MCF 10A (cell line): ENCODE results near the gene DGKI. TPM values are rescaled to one million over a fixed set of nuclear protein-coding genes. Genes with fewer than 3 reads are reported as not detected.

Experiments
- BruUV-seq: library from RNA; stranded (reverse); fragments of 400-500 nt; replicated peaks from 2 replicates; lab custom pipeline; 2021; lab: Mats Ljungman, UMichigan
- CTCF ChIA-PET: fragments of 300-600 bp; sonication (Branson Sonifier 250); formaldehyde crosslinking; extraction: SDS; loops from one replicate; lab custom pipeline; 2021; ENCODE audit warnings: antibody characterized with exemption, inconsistent platforms; lab: Yijun Ruan, JAX
- POLR2A ChIA-PET: fragments of 300-600, 350-650 bp; sonication (Branson Sonifier 250); formaldehyde crosslinking; extraction: SDS; loops from one replicate; lab custom pipeline; 2020; ENCODE audit warnings: antibody characterized with exemption, inconsistent platforms; lab: Yijun Ruan, JAX
- DNase-seq: peaks from one replicate; pipeline ENCODE4 v3.0.0-alpha.2; 2018; ENCODE audit not compliant: unreplicated experiment
- H3K27ac Mint-ChIP-seq: one replicate; pipeline ENCODE4 v1.8.0; 2022; ENCODE audit warnings: mild to moderate bottlenecking, low read depth, mixed read lengths; ENCODE audit not compliant: unreplicated experiment
- H3K27me3 Mint-ChIP-seq: one replicate; pipeline ENCODE4 v1.8.0; 2022; ENCODE audit warnings: mixed read lengths; ENCODE audit not compliant: insufficient read depth, unreplicated experiment
- H3K36me3 Mint-ChIP-seq: one replicate; pipeline ENCODE4 v1.8.0; 2022; ENCODE audit warnings: mild to moderate bottlenecking, moderate library complexity, mixed read lengths; ENCODE audit not compliant: insufficient read depth, unreplicated experiment
- H3K4me1 Mint-ChIP-seq: one replicate; pipeline ENCODE4 v1.8.0; 2022; ENCODE audit warnings: mixed read lengths; ENCODE audit not compliant: insufficient read depth, unreplicated experiment
- H3K4me3 Mint-ChIP-seq: one replicate; pipeline ENCODE4 v1.8.0; 2022; ENCODE audit warnings: mild to moderate bottlenecking, moderate library complexity, mixed read lengths; ENCODE audit not compliant: unreplicated experiment
- H3K9me3 Mint-ChIP-seq: one replicate; pipeline ENCODE4 v1.8.0; 2022; ENCODE audit warnings: mixed read lengths; ENCODE audit not compliant: unreplicated experiment
- intact Hi-C: fragments of 100-400 bp; cut with micrococcal nuclease; formaldehyde crosslinking; loops from 2 replicates; pipeline ENCODE4 v1.14.1; 2022
- total RNA-seq: library from RNA; stranded (reverse); gene quantifications from 2 replicates; pipeline ENCODE4 v1.2.3, GENCODE V29; 2022
- TF ChIP-seq, protein P1 (sequence below): fragments of 200-600 bp; IDR thresholded peaks from one replicate; pipeline ENCODE4 v1.8.0; 2022; ENCODE audit warnings: antibody characterized with exemption, mild to moderate bottlenecking; ENCODE audit not compliant: unreplicated experiment

DGKI gene
- total RNA-seq, 1 experiment from 2014 or later = 1.4 TPM

- peaks cover 32% of the 10 kb centered on the region for H3K4me1 Mint-ChIP-seq
- intact Hi-C loops = no loop called here
- POLR2A ChIA-PET = no interaction called here
- H3K4me3 Mint-ChIP-seq = no peak overlapping the region
- H3K36me3 Mint-ChIP-seq = no peaks in the 10 kb centered on the region
- CTCF ChIA-PET = no interaction called here
- TF ChIP-seq, protein P1, sequence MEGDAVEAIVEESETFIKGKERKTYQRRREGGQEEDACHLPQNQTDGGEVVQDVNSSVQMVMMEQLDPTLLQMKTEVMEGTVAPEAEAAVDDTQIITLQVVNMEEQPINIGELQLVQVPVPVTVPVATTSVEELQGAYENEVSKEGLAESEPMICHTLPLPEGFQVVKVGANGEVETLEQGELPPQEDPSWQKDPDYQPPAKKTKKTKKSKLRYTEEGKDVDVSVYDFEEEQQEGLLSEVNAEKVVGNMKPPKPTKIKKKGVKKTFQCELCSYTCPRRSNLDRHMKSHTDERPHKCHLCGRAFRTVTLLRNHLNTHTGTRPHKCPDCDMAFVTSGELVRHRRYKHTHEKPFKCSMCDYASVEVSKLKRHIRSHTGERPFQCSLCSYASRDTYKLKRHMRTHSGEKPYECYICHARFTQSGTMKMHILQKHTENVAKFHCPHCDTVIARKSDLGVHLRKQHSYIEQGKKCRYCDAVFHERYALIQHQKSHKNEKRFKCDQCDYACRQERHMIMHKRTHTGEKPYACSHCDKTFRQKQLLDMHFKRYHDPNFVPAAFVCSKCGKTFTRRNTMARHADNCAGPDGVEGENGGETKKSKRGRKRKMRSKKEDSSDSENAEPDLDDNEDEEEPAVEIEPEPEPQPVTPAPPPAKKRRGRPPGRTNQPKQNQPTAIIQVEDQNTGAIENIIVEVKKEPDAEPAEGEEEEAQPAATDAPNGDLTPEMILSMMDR = no peak
- no TSS peak for BruUV-seq
- H3K27ac Mint-ChIP-seq = no peak overlapping the region
- H3K27me3 Mint-ChIP-seq = no peaks in the 10 kb centered on the region
- no peaks in the 10 kb centered on the region for H3K9me3 Mint-ChIP-seq
- DNase-seq = no peak
Observed at GRCh38 chr7:137685433-137686164, 161.2 kb downstream of the DGKI start.

DNA sequence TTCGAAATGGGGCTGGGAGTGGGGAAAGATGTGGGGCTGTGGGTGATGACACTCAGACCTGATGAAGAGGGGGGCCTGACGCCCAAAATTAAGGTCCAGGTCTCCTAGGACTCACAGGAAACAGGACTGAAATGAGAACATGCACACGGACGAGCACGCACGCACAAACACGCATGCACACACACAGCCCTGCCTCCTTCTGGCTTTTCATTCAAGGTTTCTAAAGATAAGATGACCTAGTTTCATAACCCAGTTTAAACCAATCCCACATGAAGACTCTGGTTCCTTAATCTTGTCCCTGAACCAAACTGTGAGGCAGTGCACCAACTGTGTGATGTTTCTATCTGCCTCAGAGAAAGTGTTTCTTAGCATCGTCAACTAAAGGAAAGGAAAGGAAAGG is 162.0 kb downstream of the DGKI start:
- no peak overlapping the region for H3K4me3 Mint-ChIP-seq
- no TSS peak for BruUV-seq
- peaks cover 32% of the 10 kb centered on the region for H3K4me1 Mint-ChIP-seq
- no peaks in the 10 kb centered on the region for H3K9me3 Mint-ChIP-seq
- TF ChIP-seq, protein P1 = no peak
- CTCF ChIA-PET = no interaction called here
- POLR2A ChIA-PET = no interaction called here
- H3K36me3 Mint-ChIP-seq = no peaks in the 10 kb centered on the region
- intact Hi-C loops = no loop called here
- DNase-seq = no peak
- H3K27me3 Mint-ChIP-seq = no peaks in the 10 kb centered on the region
- no peak overlapping the region for H3K27ac Mint-ChIP-seq

- POLR2A ChIA-PET = no interaction called here
- intact Hi-C loops = no loop called here
- Mint-ChIP-seq H3K27ac (no peak overlapping the region), H3K9me3 (no peaks in the 10 kb centered on the region), H3K4me3 (no peak overlapping the region), H3K4me1 (peaks cover 32% of the 10 kb centered on the region), H3K27me3 (no peaks in the 10 kb centered on the region), H3K36me3 (no peaks in the 10 kb centered on the region)
- CTCF ChIA-PET = no interaction called here
- no peak for DNase-seq
- BruUV-seq = no TSS peak
- TF ChIP-seq, protein P1 = no peak
Observed at GRCh38 chr7:137684316-137684715, 162.5 kb downstream of the DGKI start.

DNA sequence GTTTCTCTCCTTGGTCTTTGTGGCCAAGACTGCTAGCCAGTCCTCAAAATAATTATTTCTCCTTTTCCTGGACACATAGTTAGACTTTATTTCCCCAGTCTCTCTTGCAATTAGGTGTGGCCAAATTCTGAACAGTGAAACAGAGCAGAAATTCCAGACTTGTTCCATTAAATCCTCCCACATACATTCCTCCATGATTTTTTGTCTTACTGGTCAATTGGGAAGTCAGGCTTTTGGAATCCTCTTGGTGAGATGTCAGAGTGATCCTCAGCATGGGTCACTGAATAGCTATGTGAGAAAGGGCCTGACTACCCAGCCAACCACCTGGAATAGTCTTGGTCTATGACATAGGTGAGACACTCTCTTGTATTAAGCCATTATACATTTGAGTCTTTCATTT is 164.2 kb downstream of the DGKI start:
- no peak overlapping the region for H3K4me3 Mint-ChIP-seq
- no TSS peak for BruUV-seq
- TF ChIP-seq, protein P1 = no peak
- ChIA-PET CTCF (interaction anchor here (1.4 to 1.6 kb wide), 2 partner anchors 14 to 27 kb away, joined by 3 to 5 read pairs; no protein-coding TSS in a partner anchor), POLR2A (interaction anchor here (1.5 kb wide), 1 partner anchor 13 kb away, joined by 13 read pairs; no protein-coding TSS in a partner anchor)
- no peaks in the 10 kb centered on the region for H3K36me3 Mint-ChIP-seq
- no peaks in the 10 kb centered on the region for H3K27me3 Mint-ChIP-seq
- intact Hi-C loops = no loop called here
- H3K4me1 Mint-ChIP-seq = peaks cover 25% of the 10 kb centered on the region
- H3K27ac Mint-ChIP-seq = peak overlapping the region; percentile 3
- no peaks in the 10 kb centered on the region for H3K9me3 Mint-ChIP-seq
- DNase-seq = no peak
